Measurements from ENCODE around the gene PRPF40A.
A peak's percentile ranks its signal among the peaks of the same experiment; 100 is the strongest.

The PRPF40A gene

DNA sequence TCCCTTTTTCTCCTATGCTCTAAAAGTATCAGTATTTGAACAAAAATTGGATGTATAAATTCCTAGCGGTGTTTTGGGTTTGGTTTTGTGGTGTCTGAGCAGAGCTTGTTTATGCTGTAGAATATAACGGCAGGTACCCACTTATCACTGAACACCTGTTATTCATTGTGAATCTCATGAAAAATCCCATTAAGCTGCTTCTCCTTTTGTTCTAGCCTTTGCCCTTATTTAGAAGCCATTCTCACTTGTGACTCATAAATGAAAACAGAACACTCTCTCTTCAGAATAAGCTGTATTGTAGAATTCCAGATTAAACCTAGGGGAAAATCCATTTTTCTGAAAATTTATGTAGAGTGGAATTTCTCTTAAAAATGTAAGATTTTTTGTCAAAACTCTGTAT, 104.0 kb downstream of the PRPF40A start:
- DNase-seq, result no peak

DNA sequence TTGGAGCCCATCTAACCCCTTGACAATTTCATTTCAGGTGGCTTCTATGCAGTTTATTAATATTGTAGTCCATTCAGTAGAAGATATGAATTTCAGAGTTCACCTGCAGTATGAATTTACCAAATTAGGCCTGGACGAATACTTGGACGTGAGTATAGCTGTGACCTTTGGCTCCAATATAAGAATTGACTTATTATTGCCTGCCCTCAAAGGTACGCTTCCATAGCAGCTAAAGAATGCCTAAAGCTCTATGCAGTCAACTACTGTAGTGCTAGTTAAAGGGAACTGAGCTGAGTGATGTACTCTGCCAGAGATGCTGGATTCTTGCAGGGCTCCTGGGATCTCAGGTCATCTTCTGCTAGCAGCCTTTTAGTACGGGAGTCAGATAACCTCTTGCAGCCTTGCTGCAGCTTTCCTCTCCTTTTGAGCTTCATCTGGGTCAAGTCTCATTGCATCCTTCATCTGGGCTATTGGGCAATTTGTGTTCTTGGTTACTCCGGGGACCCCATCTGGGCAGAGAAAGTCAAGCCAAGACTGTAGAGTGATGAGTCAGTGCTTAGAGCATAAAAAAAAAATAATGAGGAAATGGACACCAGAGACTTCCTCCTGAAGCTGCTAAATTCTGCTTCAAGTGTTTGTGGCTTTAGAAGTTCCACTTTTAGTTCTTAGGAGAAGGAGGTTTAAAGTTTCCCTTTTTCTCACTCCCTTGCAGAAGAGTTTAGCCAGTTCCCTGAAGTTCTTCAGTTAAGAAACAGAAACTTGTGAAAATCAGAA, 105.6 kb downstream of the PRPF40A start:
- DNase-seq, result peak; percentile 64

DNA sequence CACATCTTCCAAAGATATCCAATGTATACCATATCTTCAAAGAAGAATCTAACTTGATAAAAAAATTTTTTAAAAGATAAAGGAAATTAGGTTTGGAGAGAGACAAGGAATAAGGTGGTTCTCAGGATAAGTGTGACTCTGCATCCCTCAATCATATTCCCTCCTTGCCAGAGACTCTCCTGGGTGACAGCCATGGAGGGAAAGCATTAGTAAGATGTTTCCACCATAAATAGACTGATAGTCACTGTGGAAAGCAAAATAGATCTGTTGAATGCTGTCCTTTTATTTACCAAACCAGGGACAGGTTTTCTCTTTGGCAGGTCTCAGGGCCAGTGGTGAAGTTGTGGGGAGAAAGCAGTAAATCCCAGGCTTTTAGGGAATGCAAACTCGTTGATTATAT, 107.6 kb downstream of the PRPF40A start:
- no peak for DNase-seq

DNA sequence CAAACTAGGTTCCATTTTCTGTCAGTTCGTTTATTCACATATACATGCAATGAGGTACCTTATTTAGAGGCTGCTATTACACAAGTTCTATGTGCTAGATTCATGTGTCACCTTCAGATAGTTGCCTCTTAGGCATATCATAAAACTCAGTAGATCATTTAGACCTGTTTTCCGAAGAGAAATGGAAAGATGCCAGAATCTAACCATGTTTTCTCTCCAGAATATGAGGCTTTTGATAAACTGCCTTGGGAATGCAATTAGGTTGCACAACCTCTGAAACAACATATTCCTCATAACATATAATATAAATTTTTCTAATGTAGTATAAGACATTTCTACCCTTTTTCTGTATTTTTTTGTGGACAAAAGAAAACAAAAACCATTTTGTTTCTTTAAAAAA, 108.1 kb downstream of the PRPF40A start:
- DNase-seq, result no peak

DNA sequence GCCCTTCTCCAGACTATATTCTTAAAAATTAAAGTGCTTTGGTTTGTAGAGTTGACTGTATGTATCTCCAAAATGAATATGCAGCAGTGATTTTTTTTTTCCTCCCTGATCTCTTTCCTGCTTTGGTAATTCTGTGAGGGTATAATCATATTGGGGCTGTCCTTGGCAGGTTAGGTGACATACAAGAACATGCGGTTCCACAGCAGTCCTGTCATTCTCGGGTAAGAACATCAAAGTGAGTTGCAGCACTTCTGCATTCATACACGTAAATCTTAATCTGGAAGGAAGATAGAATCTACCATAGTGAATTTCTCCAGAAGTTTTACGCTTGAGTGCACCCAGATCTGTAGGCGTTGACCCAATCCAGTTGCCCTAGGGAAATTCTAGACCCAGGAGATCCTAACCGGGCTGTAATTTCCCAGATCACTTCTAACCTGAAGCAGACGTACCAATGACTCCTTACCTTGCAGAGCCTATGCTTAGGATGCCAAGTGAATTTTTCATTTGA, 109.4 kb downstream of the PRPF40A start:
- DNase-seq, result no peak

DNA sequence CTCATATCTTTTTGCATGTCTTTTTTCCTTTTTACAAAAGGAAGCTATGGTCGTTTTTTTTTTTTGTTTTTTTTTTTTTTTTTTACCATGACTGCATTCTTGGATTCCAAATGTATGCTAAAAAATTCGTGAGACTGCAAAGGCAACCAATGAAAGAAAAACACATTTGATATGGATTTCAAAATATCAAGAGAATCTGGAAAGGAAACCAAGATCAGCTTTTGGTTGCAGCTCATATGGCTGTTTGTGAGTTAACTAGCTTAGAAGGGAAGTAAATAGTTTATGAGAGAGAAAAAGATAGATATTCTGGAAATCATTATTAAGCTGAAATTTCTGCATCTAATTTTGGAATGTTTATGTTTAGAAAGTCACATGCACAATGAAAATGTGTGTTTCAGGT, 110.3 kb downstream of the PRPF40A start:
- no peak for DNase-seq

DNA sequence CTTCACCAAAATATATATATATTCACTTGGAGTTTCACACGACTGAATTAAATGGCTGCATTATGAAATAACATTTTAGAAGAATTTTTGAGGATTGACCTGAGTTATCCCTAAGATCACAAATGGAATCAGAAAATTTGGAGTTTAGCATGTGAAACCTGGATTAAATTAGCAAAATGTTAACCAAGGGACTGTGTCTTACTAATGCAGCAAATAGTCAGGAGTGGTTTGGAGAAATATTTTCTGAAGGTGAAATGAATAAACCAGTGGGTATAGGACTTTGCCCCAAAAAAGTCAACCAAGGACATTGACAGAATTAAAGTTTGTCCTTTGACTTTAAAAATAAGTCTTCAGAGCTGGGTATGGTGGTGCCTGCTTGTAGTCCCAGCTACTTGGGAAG, 111.2 kb downstream of the PRPF40A start:
- DNase-seq, result no peak

DNA sequence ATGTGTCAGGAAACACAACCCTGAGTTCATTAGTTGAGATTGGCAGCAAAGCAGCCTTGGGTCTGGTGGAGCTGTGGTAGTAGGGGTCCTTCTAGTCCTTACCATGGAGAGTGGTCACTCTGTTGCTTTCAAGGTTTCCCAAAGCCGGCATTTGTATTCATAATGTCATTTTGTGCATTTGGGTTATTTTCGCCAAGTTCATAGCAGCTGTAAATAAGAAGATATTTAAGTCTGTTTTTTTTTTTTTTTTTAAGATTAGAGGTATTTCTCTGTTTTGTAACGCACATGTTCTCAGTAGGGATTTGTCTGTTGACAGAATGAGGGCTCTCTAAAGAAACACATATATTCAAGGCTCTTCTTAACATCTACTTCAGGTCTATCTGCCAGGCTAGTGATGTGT, 114.1 kb downstream of the PRPF40A start:
- no peak for DNase-seq

DNA sequence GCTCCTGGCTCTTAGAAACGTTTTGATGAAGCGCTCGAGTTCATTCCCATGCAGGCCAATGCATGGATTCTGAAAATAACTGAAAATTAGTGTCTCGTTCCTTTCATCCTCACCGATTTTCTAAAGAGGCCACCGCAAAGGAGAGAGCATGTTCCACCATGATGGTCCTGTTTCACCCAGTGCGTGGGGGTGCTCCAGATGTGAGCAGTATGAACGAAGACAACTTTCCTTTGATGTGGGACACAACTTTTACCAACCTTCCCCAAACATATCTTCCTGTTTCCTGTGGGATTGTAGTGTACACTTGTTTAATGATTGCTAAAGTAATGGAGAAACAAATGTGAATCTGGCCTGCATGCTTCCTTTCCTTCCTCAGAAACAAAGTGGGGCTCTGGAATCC, 114.5 kb downstream of the PRPF40A start:
- DNase-seq, result no peak
